Measurements from ENCODE around the gene POLR1G. TPM values are rescaled to one million over a fixed set of nuclear protein-coding genes. Genes with fewer than 3 reads are reported as not detected.

POLR1G gene
- total and polyA plus RNA-seq, 2 experiments from 2014 or later = 33.0 to 85.9 TPM

- ATAC-seq (no peak), DNase-seq (ENCODE audit: low spot score) (no peak)
- Histone ChIP-seq H3K36me3 (ENCODE audit: insufficient read depth) (no peaks in the 10 kb centered on the region), H4K20me1 (replicated peaks; ENCODE audit: insufficient read depth) (peaks cover 2% of the 10 kb centered on the region; the same call in 1 of the 2 replicates), H3F3A (replicated peaks; ENCODE audit: low read depth) (0 out of 2 replicates have a peak, but pooled peaks cover 6% of the 10 kb centered on the region), H3K4me1 (ENCODE audit: insufficient read depth) (no peaks in the 10 kb centered on the region), H3K9me2 (ENCODE audit: insufficient read depth) (no peaks in the 10 kb centered on the region), H3K27ac (ENCODE audit: low read depth) (no peak overlapping the region), H3K4me3 (no peak overlapping the region), H3K79me2 (replicated peaks; ENCODE audit: insufficient read depth) (no peaks in the 10 kb centered on the region), H3K4me2 (no peak overlapping the region), H2AFZ (no peak overlapping the region), H3K27me3 (ENCODE audit: insufficient read depth) (no peaks in the 10 kb centered on the region)
- TF ChIP-seq JUNB (IDR thresholded peaks at IDR 0.05; ENCODE audit: unreplicated experiment) (no peak), ZNF331 (CRISPR knock-in tag; IDR thresholded peaks at IDR 0.05; ENCODE audit: low read depth) (no peak)
- Mint-ChIP-seq H3K4me1 (no peaks in the 10 kb centered on the region; the same call in 2 of the 3 replicates), H3K9me3 (no peaks in the 10 kb centered on the region; the same call in 2 of the 3 replicates), H3K36me3 (ENCODE audit: low read depth) (peaks cover 69% of the 10 kb centered on the region), H3K27me3 (ENCODE audit: insufficient read depth, low read depth, poor library complexity) (peaks cover 23% of the 10 kb centered on the region), H3K4me3 (no peak overlapping the region), H3K27ac (no peak overlapping the region)
Observed at GRCh38 chr19:45413497-45413896, 7.1 kb downstream of the POLR1G start.

- H3K27ac Mint-ChIP-seq = no peak overlapping the region
- H3K4me3 Mint-ChIP-seq = no peak overlapping the region; the same call in 2 of the 3 replicates
- H4K20me1 ChIP-seq (replicated peaks; ENCODE audit: insufficient read depth) = peaks cover 2% of the 10 kb centered on the region; the same call in 1 of the 2 replicates
- no peak overlapping the region for H2AFZ ChIP-seq
- no peaks in the 10 kb centered on the region for H3K4me1 ChIP-seq (ENCODE audit: insufficient read depth)
- peaks cover 63% of the 10 kb centered on the region for H3K36me3 Mint-ChIP-seq (ENCODE audit: low read depth)
- no peak overlapping the region for H3K4me2 ChIP-seq
- no peak overlapping the region for H3K4me3 ChIP-seq
- peaks cover 24% of the 10 kb centered on the region for H3K27me3 Mint-ChIP-seq (ENCODE audit: insufficient read depth, low read depth, poor library complexity)
- no peaks in the 10 kb centered on the region for H3K36me3 ChIP-seq (ENCODE audit: insufficient read depth)
- no peaks in the 10 kb centered on the region for H3K9me2 ChIP-seq (ENCODE audit: insufficient read depth)
- no peaks in the 10 kb centered on the region for H3K27me3 ChIP-seq (ENCODE audit: insufficient read depth)
- no peak overlapping the region for H3K27ac ChIP-seq (ENCODE audit: low read depth)
- ATAC-seq = no peak
- no peaks in the 10 kb centered on the region; the same call in 1 of the 3 replicates for H3K4me1 Mint-ChIP-seq
- H3F3A ChIP-seq (replicated peaks; ENCODE audit: low read depth) = 0 out of 2 replicates have a peak, but pooled peaks cover 6% of the 10 kb centered on the region
- no peak for TF ChIP-seq POLR2AphosphoS5 (IDR thresholded peaks at IDR 0.05; ENCODE audit: low read depth)
- TF ChIP-seq ZNF331 (CRISPR knock-in tag; IDR thresholded peaks at IDR 0.05; ENCODE audit: low read depth) = no peak
- no peak for TF ChIP-seq EZH2phosphoT487 (IDR thresholded peaks at IDR 0.05; ENCODE audit: unreplicated experiment)
- TF ChIP-seq ZNF114 (CRISPR knock-in tag; IDR thresholded peaks at IDR 0.05) = no peak
- H3K9me3 Mint-ChIP-seq = no peaks in the 10 kb centered on the region; the same call in 2 of the 3 replicates
- no peak for DNase-seq (ENCODE audit: low spot score)
- no peaks in the 10 kb centered on the region for H3K79me2 ChIP-seq (replicated peaks; ENCODE audit: insufficient read depth)
Observed at GRCh38 chr19:45414468-45414867, 8.0 kb downstream of the POLR1G start.

- no peak for TF ChIP-seq ETS1 (IDR thresholded peaks at IDR 0.05)
- TF ChIP-seq POLR2AphosphoS5 (IDR thresholded peaks at IDR 0.05; ENCODE audit: low read depth) = no peak
- no peak for TF ChIP-seq JUNB (IDR thresholded peaks at IDR 0.05; ENCODE audit: unreplicated experiment)
- TF ChIP-seq ZNF114 (CRISPR knock-in tag; IDR thresholded peaks at IDR 0.05) = no peak
- TF ChIP-seq NANOG (IDR thresholded peaks at IDR 0.05; ENCODE audit: borderline replicate concordance) = no peak
- Histone ChIP-seq H3K4me1 (ENCODE audit: insufficient read depth) (no peaks in the 10 kb centered on the region), H3K79me2 (replicated peaks; ENCODE audit: insufficient read depth) (no peaks in the 10 kb centered on the region; the same call in 1 of the 2 replicates), H3K36me3 (ENCODE audit: insufficient read depth) (no peaks in the 10 kb centered on the region; the same call in 1 of the 2 replicates), H3K9me2 (ENCODE audit: insufficient read depth) (no peaks in the 10 kb centered on the region), H4K20me1 (replicated peaks; ENCODE audit: insufficient read depth) (peaks cover 2% of the 10 kb centered on the region; the same call in 1 of the 2 replicates), H3K27me3 (ENCODE audit: insufficient read depth) (no peaks in the 10 kb centered on the region), H3K27ac (ENCODE audit: low read depth) (no peak overlapping the region), H3K4me3 (no peak overlapping the region), H3K4me2 (no peak overlapping the region), H3F3A (replicated peaks; ENCODE audit: low read depth) (no peaks in the 10 kb centered on the region), H2AFZ (no peak overlapping the region)
- Mint-ChIP-seq H3K4me1 (peaks cover 4% of the 10 kb centered on the region), H3K9me3 (no peaks in the 10 kb centered on the region), H3K4me3 (no peak overlapping the region), H3K36me3 (ENCODE audit: low read depth) (peaks cover 57% of the 10 kb centered on the region), H3K27me3 (ENCODE audit: insufficient read depth, low read depth, poor library complexity) (peaks cover 20% of the 10 kb centered on the region), H3K27ac (no peak overlapping the region)
- no peak for ATAC-seq
- DNase-seq (ENCODE audit: low spot score) = no peak
Observed at GRCh38 chr19:45417151-45417550, 10.7 kb downstream of the POLR1G start.
